ENCODE measurements around the gene ZFAND2A. TPM values are rescaled to one million over a fixed set of nuclear protein-coding genes. Genes with fewer than 3 reads are reported as not detected.

ZFAND2A gene
- total RNA-seq, 1 donor from 2014 or later = 34.5 TPM

GRCh38 chr7:1154172-1154739 is 5.7 kb downstream of the ZFAND2A start:
- Mint-ChIP-seq H3K27ac (ENCODE audit: unreplicated experiment) (no peak overlapping the region), H3K36me3 (ENCODE audit: unreplicated experiment) (no peaks in the 10 kb centered on the region), H3K4me1 (ENCODE audit: low read depth, unreplicated experiment) (peaks cover 3% of the 10 kb centered on the region), H3K4me3 (ENCODE audit: unreplicated experiment) (no peak overlapping the region), H3K27me3 (ENCODE audit: unreplicated experiment) (peaks cover 5% of the 10 kb centered on the region), H3K9me3 (ENCODE audit: unreplicated experiment) (no peaks in the 10 kb centered on the region)
- TF ChIP-seq CTCF (IDR thresholded peaks at IDR 0.05; ENCODE audit: partially characterized antibody, unreplicated experiment) = no peak
- no peak for DNase-seq

GRCh38 chr7:1152492-1152891 is 7.5 kb downstream of the ZFAND2A start:
- Mint-ChIP-seq H3K27me3 (ENCODE audit: unreplicated experiment) (peaks cover 5% of the 10 kb centered on the region), H3K36me3 (ENCODE audit: unreplicated experiment) (peaks cover 4% of the 10 kb centered on the region), H3K4me1 (ENCODE audit: low read depth, unreplicated experiment) (no peaks in the 10 kb centered on the region), H3K4me3 (ENCODE audit: unreplicated experiment) (no peak overlapping the region), H3K9me3 (ENCODE audit: unreplicated experiment) (no peaks in the 10 kb centered on the region), H3K27ac (ENCODE audit: unreplicated experiment) (no peak overlapping the region)
- no peak for DNase-seq
- no peak for TF ChIP-seq CTCF (IDR thresholded peaks at IDR 0.05; ENCODE audit: partially characterized antibody, unreplicated experiment)

GRCh38 chr7:1151653-1152425 is 8.2 kb downstream of the ZFAND2A start:
- no peak overlapping the region for H3K27ac Mint-ChIP-seq (ENCODE audit: unreplicated experiment)
- TF ChIP-seq CTCF (IDR thresholded peaks at IDR 0.05; ENCODE audit: partially characterized antibody, unreplicated experiment) = no peak
- peaks cover 4% of the 10 kb centered on the region for H3K36me3 Mint-ChIP-seq (ENCODE audit: unreplicated experiment)
- H3K4me3 Mint-ChIP-seq (ENCODE audit: unreplicated experiment) = no peak overlapping the region
- H3K27me3 Mint-ChIP-seq (ENCODE audit: unreplicated experiment) = peaks cover 5% of the 10 kb centered on the region
- no peaks in the 10 kb centered on the region for H3K4me1 Mint-ChIP-seq (ENCODE audit: low read depth, unreplicated experiment)
- no peak for DNase-seq
- no peaks in the 10 kb centered on the region for H3K9me3 Mint-ChIP-seq (ENCODE audit: unreplicated experiment)

- no peak overlapping the region for H3K27ac Mint-ChIP-seq (ENCODE audit: unreplicated experiment)
- TF ChIP-seq CTCF (IDR thresholded peaks at IDR 0.05; ENCODE audit: partially characterized antibody, unreplicated experiment) = no peak
- H3K4me3 Mint-ChIP-seq (ENCODE audit: unreplicated experiment) = no peak overlapping the region
- H3K4me1 Mint-ChIP-seq (ENCODE audit: low read depth, unreplicated experiment) = no peaks in the 10 kb centered on the region
- peaks cover 4% of the 10 kb centered on the region for H3K36me3 Mint-ChIP-seq (ENCODE audit: unreplicated experiment)
- no peak for DNase-seq
- H3K27me3 Mint-ChIP-seq (ENCODE audit: unreplicated experiment) = peaks cover 5% of the 10 kb centered on the region
- no peaks in the 10 kb centered on the region for H3K9me3 Mint-ChIP-seq (ENCODE audit: unreplicated experiment)
Measured at GRCh38 chr7:1151156-1151555, 8.8 kb downstream of the ZFAND2A start.

- H3K4me1 Mint-ChIP-seq (ENCODE audit: low read depth, unreplicated experiment) = no peaks in the 10 kb centered on the region
- no peak overlapping the region for H3K4me3 Mint-ChIP-seq (ENCODE audit: unreplicated experiment)
- peaks cover 4% of the 10 kb centered on the region for H3K36me3 Mint-ChIP-seq (ENCODE audit: unreplicated experiment)
- DNase-seq = no peak
- no peak overlapping the region for H3K27ac Mint-ChIP-seq (ENCODE audit: unreplicated experiment)
- H3K9me3 Mint-ChIP-seq (ENCODE audit: unreplicated experiment) = no peaks in the 10 kb centered on the region
- no peak for TF ChIP-seq CTCF (IDR thresholded peaks at IDR 0.05; ENCODE audit: partially characterized antibody, unreplicated experiment)
- peaks cover 5% of the 10 kb centered on the region for H3K27me3 Mint-ChIP-seq (ENCODE audit: unreplicated experiment)
Measured at GRCh38 chr7:1150400-1151002, 9.5 kb downstream of the ZFAND2A start.
